HG02610 (cell line): ENCODE data around the gene KIF4A.
"Not testable (repeated sequence)": the region's sequence is repeated elsewhere in the genome, so short reads cannot be mapped to it uniquely, and the experiment has no call there.

Source experiments
- ATAC-seq: cut with Tn5 transposase; IDR thresholded peaks from one replicate; pipeline ENCODE4 v1.9.1; 2021; ENCODE audit warnings: mild to moderate bottlenecking, moderate library complexity; ENCODE audit not compliant: unreplicated experiment

KIF4A gene

GRCh38 chrX:70289793-70290770 is at the start of gene KIF4A, which contains the start of gene PDZD11:
TSS of gene KIF4A (plus strand) at chrX:70290104. CDS start at chrX:70290459, 355 bp downstream.
TSS of gene PDZD11 (minus strand) at chrX:70289927. CDS start at chrX:70289341, 586 bp downstream.
- ATAC-seq, result peak; percentile 99

GRCh38 chrX:70240751-70241150 is 49.2 kb upstream of the KIF4A start:
- no peak for ATAC-seq

- no peak for ATAC-seq
Observed at GRCh38 chrX:70241501-70241900, 48.4 kb upstream of the KIF4A start.

- not testable (repeated sequence) for ATAC-seq
Observed at GRCh38 chrX:70243601-70244000, 46.3 kb upstream of the KIF4A start.

GRCh38 chrX:70244881-70245280 is 45.0 kb upstream of the KIF4A start:
- no peak for ATAC-seq

- ATAC-seq, result no peak
Observed at GRCh38 chrX:70247252-70247651, 42.7 kb upstream of the KIF4A start.

GRCh38 chrX:70252491-70252890 is 37.4 kb upstream of the KIF4A start:
- ATAC-seq, result no peak

- no peak for ATAC-seq
Observed at GRCh38 chrX:70253377-70254062, 36.4 kb upstream of the KIF4A start.

GRCh38 chrX:70254063-70254400 is 35.9 kb upstream of the KIF4A start:
- no peak for ATAC-seq

- ATAC-seq, result no peak
Observed at GRCh38 chrX:70254909-70255308, 35.0 kb upstream of the KIF4A start.

GRCh38 chrX:70255452-70255851 is 34.5 kb upstream of the KIF4A start:
- no peak for ATAC-seq

- ATAC-seq, result no peak
Observed at GRCh38 chrX:70257423-70258288, 32.2 kb upstream of the KIF4A start.

- ATAC-seq, result no peak
Observed at GRCh38 chrX:70260104-70260503, 29.8 kb upstream of the KIF4A start, which contains the start of gene P2RY4. TSS of gene P2RY4 (minus strand) at chrX:70260204. CDS start at chrX:70259624, 580 bp downstream.

GRCh38 chrX:70262952-70263567 is 26.8 kb upstream of the KIF4A start:
- no peak for ATAC-seq

GRCh38 chrX:70264784-70265183 is 25.1 kb upstream of the KIF4A start:
- no peak for ATAC-seq

- no peak for ATAC-seq
Observed at GRCh38 chrX:70268034-70268433, 21.9 kb upstream of the KIF4A start, which contains the start of gene ARR3. TSS of gene ARR3 (plus strand) at chrX:70268334. CDS start at chrX:70269386, 1,052 bp downstream.

GRCh38 chrX:70274029-70274428 is 15.9 kb upstream of the KIF4A start:
- ATAC-seq, result not testable (repeated sequence)

- no peak for ATAC-seq
Observed at GRCh38 chrX:70279081-70279480, 10.8 kb upstream of the KIF4A start.

- no peak for ATAC-seq
Observed at GRCh38 chrX:70280573-70280972, 9.3 kb upstream of the KIF4A start.

GRCh38 chrX:70281951-70282350 is 8.0 kb upstream of the KIF4A start, which contains the start of gene RAB41:
TSS of gene RAB41 (plus strand) at chrX:70282172. CDS start at chrX:70282218, 46 bp downstream.
- no peak for ATAC-seq
